ENCODE results near the gene NCS1. TPM values are rescaled to one million over a fixed set of nuclear protein-coding genes. Genes with fewer than 3 reads are reported as not detected.

The NCS1 gene
- total RNA-seq, 1 donor from 2014 or later: 126 TPM

DNA sequence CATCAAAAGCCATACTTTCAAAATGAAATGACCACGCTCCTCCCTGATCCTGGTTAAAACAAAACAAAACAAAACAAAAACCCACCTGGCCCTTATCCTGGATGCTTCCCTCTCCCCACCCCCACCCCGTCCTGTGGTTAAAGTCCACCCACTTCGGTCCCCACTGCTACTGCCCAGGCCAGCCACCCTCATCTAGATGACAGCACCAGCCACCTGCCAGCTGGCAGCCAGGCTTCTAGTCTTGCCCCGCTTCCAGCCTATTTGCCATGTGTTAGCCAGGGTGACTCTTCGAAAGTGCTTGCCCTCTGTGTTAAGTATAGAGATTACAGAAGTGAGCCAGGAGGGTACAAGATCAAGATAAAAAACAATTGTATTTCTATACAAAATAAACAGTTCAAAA, 27.5 kb upstream of the NCS1 start:
- H3K27ac ChIP-seq (ENCODE audit: low read depth, low read length): no peak overlapping the region
- TF ChIP-seq CTCF (IDR thresholded peaks at IDR 0.05; ENCODE audit: insufficient read depth, low read depth, low read length) (no peak), EZH2 (IDR thresholded peaks at IDR 0.05; ENCODE audit: insufficient read depth, low read length) (no peak)
- H3K9ac ChIP-seq (ENCODE audit: low read length): no peak overlapping the region
- Mint-ChIP-seq H3K27ac (ENCODE audit: unreplicated experiment) (no peak overlapping the region), H3K36me3 (ENCODE audit: low read depth, unreplicated experiment) (peaks cover 5% of the 10 kb centered on the region), H3K4me3 (ENCODE audit: unreplicated experiment) (no peak overlapping the region), H3K9me3 (ENCODE audit: unreplicated experiment) (peaks cover 3% of the 10 kb centered on the region), H3K27me3 (ENCODE audit: low read depth, unreplicated experiment) (no peaks in the 10 kb centered on the region), H3K4me1 (ENCODE audit: low read depth, unreplicated experiment) (peaks cover 33% of the 10 kb centered on the region)
- DNase-seq (ENCODE audit: low read depth): no peak
- peak overlapping the region; percentile 78 for H3K4me2 ChIP-seq (ENCODE audit: low read length)
- no peak overlapping the region for H3K4me3 ChIP-seq (ENCODE audit: insufficient read depth, low read depth, low read length)
- H3K36me3 ChIP-seq (ENCODE audit: insufficient read depth, low read length): no peaks in the 10 kb centered on the region
- no peak for FAIRE-seq
- no peak overlapping the region for H2AFZ ChIP-seq (ENCODE audit: low read depth, low read length)
- H3K27me3 ChIP-seq (ENCODE audit: insufficient read depth, low read length): no peaks in the 10 kb centered on the region
- H3K79me2 ChIP-seq (ENCODE audit: insufficient read depth, low read length): no peaks in the 10 kb centered on the region
- no peaks in the 10 kb centered on the region for H3K9me3 ChIP-seq (ENCODE audit: insufficient read depth, low read depth, low read length)
- H3K4me1 ChIP-seq (ENCODE audit: insufficient read depth, low read length): peaks cover 12% of the 10 kb centered on the region
- H4K20me1 ChIP-seq (ENCODE audit: insufficient read depth, low read length): no peaks in the 10 kb centered on the region

GRCh38 chr9:130145658-130146057, 26.5 kb upstream of the NCS1 start:
- no peak for TF ChIP-seq CTCF (IDR thresholded peaks at IDR 0.05; ENCODE audit: insufficient read depth, low read depth, low read length)
- TF ChIP-seq EZH2 (IDR thresholded peaks at IDR 0.05; ENCODE audit: insufficient read depth, low read length): no peak
- H3K27ac Mint-ChIP-seq (ENCODE audit: unreplicated experiment): no peak overlapping the region
- peaks cover 25% of the 10 kb centered on the region for H3K4me1 Mint-ChIP-seq (ENCODE audit: low read depth, unreplicated experiment)
- Histone ChIP-seq H3K36me3 (ENCODE audit: insufficient read depth, low read length) (no peaks in the 10 kb centered on the region), H3K79me2 (ENCODE audit: insufficient read depth, low read length) (no peaks in the 10 kb centered on the region), H3K27me3 (ENCODE audit: insufficient read depth, low read length) (no peaks in the 10 kb centered on the region), H3K9me3 (ENCODE audit: insufficient read depth, low read depth, low read length) (no peaks in the 10 kb centered on the region), H3K4me2 (ENCODE audit: low read length) (no peak overlapping the region), H3K4me1 (ENCODE audit: insufficient read depth, low read length) (peaks cover 14% of the 10 kb centered on the region), H4K20me1 (ENCODE audit: insufficient read depth, low read length) (no peaks in the 10 kb centered on the region), H2AFZ (ENCODE audit: low read depth, low read length) (no peak overlapping the region), H3K27ac (ENCODE audit: low read depth, low read length) (no peak overlapping the region), H3K4me3 (ENCODE audit: insufficient read depth, low read depth, low read length) (no peak overlapping the region), H3K9ac (ENCODE audit: low read length) (no peak overlapping the region)
- FAIRE-seq: no peak
- peaks cover 3% of the 10 kb centered on the region for H3K9me3 Mint-ChIP-seq (ENCODE audit: unreplicated experiment)
- no peaks in the 10 kb centered on the region for H3K27me3 Mint-ChIP-seq (ENCODE audit: low read depth, unreplicated experiment)
- peaks cover 5% of the 10 kb centered on the region for H3K36me3 Mint-ChIP-seq (ENCODE audit: low read depth, unreplicated experiment)
- no peak overlapping the region for H3K4me3 Mint-ChIP-seq (ENCODE audit: unreplicated experiment)
- DNase-seq (ENCODE audit: low read depth): no peak

DNA sequence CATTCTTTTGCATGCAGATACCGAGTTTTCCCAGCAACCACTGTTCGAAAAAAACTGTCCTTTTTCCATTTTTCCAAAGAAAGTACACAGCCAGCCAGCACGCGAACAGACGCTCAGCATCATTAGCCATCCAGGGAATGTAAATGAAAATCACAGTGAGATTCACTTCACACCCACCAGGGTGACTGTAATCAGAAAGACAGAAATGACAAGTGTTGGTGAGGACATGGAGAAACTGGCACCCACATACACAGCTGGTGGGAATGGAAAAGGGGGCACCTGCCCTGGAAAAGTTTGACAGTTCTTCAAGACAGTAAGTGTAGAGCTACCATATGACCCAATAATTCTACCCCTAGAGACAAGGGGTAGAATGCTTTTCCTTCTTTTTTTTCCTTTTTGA, 25.0 kb upstream of the NCS1 start:
- Histone ChIP-seq H3K4me2 (ENCODE audit: low read length) (no peak overlapping the region), H3K79me2 (ENCODE audit: insufficient read depth, low read length) (no peaks in the 10 kb centered on the region), H4K20me1 (ENCODE audit: insufficient read depth, low read length) (no peaks in the 10 kb centered on the region), H3K9ac (ENCODE audit: low read length) (no peak overlapping the region), H3K27me3 (ENCODE audit: insufficient read depth, low read length) (no peaks in the 10 kb centered on the region), H3K4me1 (ENCODE audit: insufficient read depth, low read length) (peaks cover 20% of the 10 kb centered on the region), H3K27ac (ENCODE audit: low read depth, low read length) (no peak overlapping the region), H3K4me3 (ENCODE audit: insufficient read depth, low read depth, low read length) (no peak overlapping the region), H3K9me3 (ENCODE audit: insufficient read depth, low read depth, low read length) (no peaks in the 10 kb centered on the region), H3K36me3 (ENCODE audit: insufficient read depth, low read length) (no peaks in the 10 kb centered on the region), H2AFZ (ENCODE audit: low read depth, low read length) (no peak overlapping the region)
- Mint-ChIP-seq H3K27me3 (ENCODE audit: low read depth, unreplicated experiment) (no peaks in the 10 kb centered on the region), H3K9me3 (ENCODE audit: unreplicated experiment) (peaks cover 3% of the 10 kb centered on the region), H3K27ac (ENCODE audit: unreplicated experiment) (no peak overlapping the region), H3K36me3 (ENCODE audit: low read depth, unreplicated experiment) (peaks cover 2% of the 10 kb centered on the region), H3K4me1 (ENCODE audit: low read depth, unreplicated experiment) (peaks cover 26% of the 10 kb centered on the region), H3K4me3 (ENCODE audit: unreplicated experiment) (no peak overlapping the region)
- no peak for TF ChIP-seq CTCF (IDR thresholded peaks at IDR 0.05; ENCODE audit: insufficient read depth, low read depth, low read length)
- TF ChIP-seq EZH2 (IDR thresholded peaks at IDR 0.05; ENCODE audit: insufficient read depth, low read length): no peak
- DNase-seq (ENCODE audit: low read depth) (no peak), FAIRE-seq (no peak)

All from astrocyte (in vitro differentiated cells and primary cell).